ENCODE data around the gene MYO5B. TPM values are rescaled to one million over a fixed set of nuclear protein-coding genes. Genes with fewer than 3 reads are reported as not detected.

MYO5B gene
- polyA plus RNA-seq, 1 donor from 2014 or later: 0.42 TPM

- no peak overlapping the region for H3K27ac ChIP-seq (ENCODE audit: low read length)
- no peaks in the 10 kb centered on the region for H4K20me1 ChIP-seq (ENCODE audit: insufficient read depth)
- H3F3A ChIP-seq (ENCODE audit: insufficient read depth, low read length, poor library complexity, severe bottlenecking): no peaks in the 10 kb centered on the region
- TF ChIP-seq RAD21 (conservative IDR thresholded peaks at IDR 0.05): no peak
- H3K9me3 ChIP-seq (ENCODE audit: low read length): no peaks in the 10 kb centered on the region
- no peaks in the 10 kb centered on the region for H3K79me2 ChIP-seq (replicated peaks; ENCODE audit: insufficient read depth, low read length)
- no peak overlapping the region for H3K4me2 ChIP-seq (ENCODE audit: low read length)
- no peak overlapping the region for H3K9ac ChIP-seq (ENCODE audit: low read length)
- no peaks in the 10 kb centered on the region for H3K27me3 ChIP-seq (ENCODE audit: insufficient read depth, low read depth, low read length)
- H3K9me2 ChIP-seq (ENCODE audit: insufficient read depth, low read length): no peaks in the 10 kb centered on the region
- no peak overlapping the region for H2AFZ ChIP-seq (ENCODE audit: low read depth, low read length)
- no peak overlapping the region for H3K4me3 ChIP-seq (ENCODE audit: low read length)
- H3K36me3 ChIP-seq (ENCODE audit: insufficient read depth, low read length): no peaks in the 10 kb centered on the region
These were observed 263.2 kb downstream of the MYO5B start for GRCh38 chr18:49931760-49932159.

- Histone ChIP-seq H2AFZ (ENCODE audit: low read depth, low read length) (no peak overlapping the region), H3K36me3 (ENCODE audit: insufficient read depth, low read length) (no peaks in the 10 kb centered on the region), H3F3A (ENCODE audit: insufficient read depth, low read length, poor library complexity, severe bottlenecking) (no peaks in the 10 kb centered on the region), H3K27ac (ENCODE audit: low read length) (no peak overlapping the region), H3K79me2 (replicated peaks; ENCODE audit: insufficient read depth, low read length) (no peaks in the 10 kb centered on the region), H3K9ac (ENCODE audit: low read length) (no peak overlapping the region), H3K4me2 (ENCODE audit: low read length) (no peak overlapping the region), H3K9me2 (ENCODE audit: insufficient read depth, low read length) (no peaks in the 10 kb centered on the region), H3K9me3 (ENCODE audit: low read length) (no peaks in the 10 kb centered on the region), H3K27me3 (ENCODE audit: insufficient read depth, low read depth, low read length) (no peaks in the 10 kb centered on the region), H3K4me3 (ENCODE audit: low read length) (no peak overlapping the region), H4K20me1 (ENCODE audit: insufficient read depth) (no peaks in the 10 kb centered on the region)
- TF ChIP-seq MXI1 (conservative IDR thresholded peaks at IDR 0.05; ENCODE audit: poor library complexity, severe bottlenecking): no peak
- no peak for TF ChIP-seq REST (IDR thresholded peaks at IDR 0.05; ENCODE audit: borderline replicate concordance)
- no peak for TF ChIP-seq POLR2AphosphoS5 (IDR thresholded peaks at IDR 0.05)
- TF ChIP-seq RAD21 (conservative IDR thresholded peaks at IDR 0.05): no peak
- no peak for TF ChIP-seq EP300 (conservative IDR thresholded peaks at IDR 0.05; ENCODE audit: poor library complexity, severe bottlenecking)
- TF ChIP-seq SMC3 (conservative IDR thresholded peaks at IDR 0.05; ENCODE audit: poor library complexity): no peak
- no peak for TF ChIP-seq EZH2 (IDR thresholded peaks at IDR 0.05; ENCODE audit: borderline replicate concordance, insufficient read depth, low read length, poor library complexity, severe bottlenecking)
- no peak for TF ChIP-seq TAF1 (IDR thresholded peaks at IDR 0.05; ENCODE audit: low read depth)
- TF ChIP-seq CTCF (IDR thresholded peaks at IDR 0.05; ENCODE audit: poor library complexity, severe bottlenecking): no peak
These were observed 263.8 kb downstream of the MYO5B start for GRCh38 chr18:49931179-49931578.
